VCaP (cell line): Measurements from ENCODE around the gene CYTH1.

Source experiments
- H3K27ac ChIP-seq: fragments of 450-650 bp; 2 replicates; pipeline ENCODE4 v1.5.1; 2017
- CTCF ChIP-seq: fragments of 450-650 bp; conservative IDR thresholded peaks from 2 replicates; pipeline ENCODE4 v1.5.1; 2017; ENCODE audit warnings: mild to moderate bottlenecking, moderate library complexity

The CYTH1 gene

GRCh38 chr17:78648293-78648692, 133.8 kb downstream of the CYTH1 start:
- no peak overlapping the region for H3K27ac ChIP-seq
- TF ChIP-seq CTCF: no peak

GRCh38 chr17:78647032-78647431, 135.0 kb downstream of the CYTH1 start:
- no peak for TF ChIP-seq CTCF
- H3K27ac ChIP-seq: no peak overlapping the region

GRCh38 chr17:78645421-78646295, 136.4 kb downstream of the CYTH1 start:
- no peak overlapping the region for H3K27ac ChIP-seq
- TF ChIP-seq CTCF: no peak

GRCh38 chr17:78644931-78645351, 137.1 kb downstream of the CYTH1 start:
- TF ChIP-seq CTCF: no peak

GRCh38 chr17:78644224-78644623, 137.8 kb downstream of the CYTH1 start:
- no peak for TF ChIP-seq CTCF
- H3K27ac ChIP-seq: no peak overlapping the region

More at GRCh38 chr17:78644931-78645351, 137.1 kb downstream of the CYTH1 start:
- no peak overlapping the region for H3K27ac ChIP-seq

GRCh38 chr17:78643326-78643725, 138.7 kb downstream of the CYTH1 start:
- no peak for TF ChIP-seq CTCF
- no peak overlapping the region for H3K27ac ChIP-seq

- TF ChIP-seq CTCF: no peak
- no peak overlapping the region for H3K27ac ChIP-seq
Measured at GRCh38 chr17:78642707-78643106, 139.4 kb downstream of the CYTH1 start.
